HEK293 (cell line): Measurements from ENCODE around the gene CDC42.

ENCODE experiments used
- CTCF ChIA-PET: fragments of 350-600 bp; formaldehyde crosslinking; extraction: SDS; loops from one replicate; lab custom pipeline; 2021; ENCODE audit warnings: antibody characterized with exemption; lab: Yijun Ruan, JAX
- POLR2A ChIA-PET: fragments of 300-600 bp; formaldehyde crosslinking; extraction: SDS; loops from one replicate; lab custom pipeline; 2020; ENCODE audit warnings: antibody characterized with exemption, inconsistent platforms; lab: Yijun Ruan, JAX
- H3K27ac ChIP-seq: fragments of 200-500 bp; sonication (Bioruptor generic); 2 replicates; pipeline ENCODE4 v1.5.1; 2014; ENCODE audit warnings: low read depth, low read length, control low read depth, inconsistent platforms; ENCODE audit errors: extremely low read depth
- H3K36me3 ChIP-seq, 2 experiments: fragments of 200-500 bp in 1 of 2; sonication (Bioruptor generic) in 1 of 2; 1 replicate in 1 of 2; 2 replicates in 1 of 2; pipeline ENCODE4 v1.5.1; 2014 to 2017; ENCODE audit warnings: inconsistent platforms in 2 of 2, low read length in 2 of 2; ENCODE audit not compliant: control insufficient read depth in 2 of 2, insufficient read depth in 1 of 2
- H3K4me1 ChIP-seq: fragments of 200-500 bp; sonication (Bioruptor generic); 2 replicates; pipeline ENCODE4 v1.5.1; 2014; ENCODE audit warnings: mild to moderate bottlenecking, low read length, inconsistent platforms; ENCODE audit not compliant: control insufficient read depth, insufficient read depth
- H3K4me3 ChIP-seq: 2 replicates; pipeline ENCODE4 v1.5.1; 2011; ENCODE audit warnings: low read depth, mild to moderate bottlenecking, control low read depth, low read length, moderate library complexity
- H3K9me3 ChIP-seq: fragments of 200-500 bp; sonication (Bioruptor generic); 2 replicates; pipeline ENCODE4 v1.5.1; 2014; ENCODE audit warnings: low read depth, low read length, inconsistent platforms; ENCODE audit not compliant: control insufficient read depth, insufficient read depth
- BCL11A ChIP-seq: fragments of 450-650 bp; formaldehyde crosslinking; IDR thresholded peaks from 2 replicates; pipeline ENCODE4 v1.5.1; 2016; ENCODE audit warnings: low read depth, missing biosample characterization, missing genetic modification characterization
- ELK4 ChIP-seq: IDR thresholded peaks from 2 replicates; pipeline ENCODE4 v1.6.1; 2011; ENCODE audit warnings: mild to moderate bottlenecking, low read depth, low read length, borderline replicate concordance
- GLI2 ChIP-seq: fragments of 450-650 bp; formaldehyde crosslinking; IDR thresholded peaks from 2 replicates; pipeline ENCODE4; 2017; ENCODE audit warnings: missing biosample characterization, missing genetic modification characterization, low read depth, borderline replicate concordance
- HOXC10 ChIP-seq: sonication (generic); formaldehyde crosslinking; IDR thresholded peaks from 2 replicates; pipeline ENCODE4 v1.8.1; 2023; ENCODE audit warnings: mild to moderate bottlenecking, missing genetic modification reagents
- KLF16 ChIP-seq: fragments of 450-650 bp; formaldehyde crosslinking; IDR thresholded peaks from 2 replicates; pipeline ENCODE4 v1.5.1; 2017; ENCODE audit warnings: missing biosample characterization, missing genetic modification characterization
- KLF17 ChIP-seq: fragments of 450-650 bp; formaldehyde crosslinking; IDR thresholded peaks from 2 replicates; pipeline ENCODE4 v1.5.1; 2016; ENCODE audit warnings: missing biosample characterization, missing genetic modification characterization
- KLF8 ChIP-seq: fragments of 450-650 bp; formaldehyde crosslinking; IDR thresholded peaks from 2 replicates; pipeline ENCODE4 v1.5.1; 2016; ENCODE audit warnings: missing biosample characterization, missing genetic modification characterization
- MEIS1 ChIP-seq: sonication (generic); formaldehyde crosslinking; IDR thresholded peaks from 2 replicates; pipeline ENCODE4 v1.8.1; 2022; ENCODE audit warnings: missing genetic modification reagents, mild to moderate bottlenecking, borderline replicate concordance
- OVOL3 ChIP-seq: fragments of 450-650 bp; formaldehyde crosslinking; IDR thresholded peaks from 2 replicates; pipeline ENCODE4 v1.5.1; 2016; ENCODE audit warnings: missing biosample characterization, missing genetic modification characterization
- SP3 ChIP-seq: fragments of 450-650 bp; formaldehyde crosslinking; IDR thresholded peaks from 2 replicates; pipeline ENCODE4 v1.5.1; 2016; ENCODE audit warnings: missing biosample characterization, missing genetic modification characterization
- ZBTB10 ChIP-seq: fragments of 450-650 bp; formaldehyde crosslinking; IDR thresholded peaks from 2 replicates; pipeline ENCODE4 v1.5.1; 2016; ENCODE audit warnings: missing biosample characterization, missing genetic modification characterization
- ZEB2 ChIP-seq: fragments of 450-650 bp; formaldehyde crosslinking; IDR thresholded peaks from 2 replicates; pipeline ENCODE4 v1.5.1; 2016; ENCODE audit warnings: missing biosample characterization, missing genetic modification characterization
- ZNF132 ChIP-seq: fragments of 450-650 bp; formaldehyde crosslinking; IDR thresholded peaks from 2 replicates; pipeline ENCODE4 v1.5.1; 2017; ENCODE audit warnings: missing biosample characterization, missing genetic modification characterization, borderline replicate concordance
- ZNF138 ChIP-seq: fragments of 450-650 bp; formaldehyde crosslinking; IDR thresholded peaks from 2 replicates; pipeline ENCODE4 v1.5.1; 2016; ENCODE audit warnings: missing biosample characterization, missing genetic modification characterization, borderline replicate concordance
- ZNF146 ChIP-seq: fragments of 450-650 bp; formaldehyde crosslinking; IDR thresholded peaks from 2 replicates; pipeline ENCODE4 v1.5.1; 2016; ENCODE audit warnings: missing biosample characterization, missing genetic modification characterization
- ZNF175 ChIP-seq: fragments of 450-650 bp; formaldehyde crosslinking; IDR thresholded peaks from 2 replicates; pipeline ENCODE4 v1.5.1; 2016; ENCODE audit warnings: missing biosample characterization, missing genetic modification characterization
- ZNF239 ChIP-seq: fragments of 450-650 bp; formaldehyde crosslinking; IDR thresholded peaks from 2 replicates; pipeline ENCODE4 v1.5.1; 2016; ENCODE audit warnings: missing biosample characterization, missing genetic modification characterization
- ZNF24 ChIP-seq: fragments of 450-650 bp; formaldehyde crosslinking; IDR thresholded peaks from 2 replicates; pipeline ENCODE4 v1.5.1; 2016; ENCODE audit warnings: missing biosample characterization, missing genetic modification characterization
- ZNF324 ChIP-seq: fragments of 450-650 bp; formaldehyde crosslinking; IDR thresholded peaks from 2 replicates; pipeline ENCODE4 v1.5.1; 2016; ENCODE audit warnings: missing biosample characterization, missing genetic modification characterization
- ZNF501 ChIP-seq: fragments of 450-650 bp; formaldehyde crosslinking; IDR thresholded peaks from 2 replicates; pipeline ENCODE4 v1.5.1; 2016; ENCODE audit warnings: missing biosample characterization, missing genetic modification characterization
- ZNF600 ChIP-seq: fragments of 450-650 bp; formaldehyde crosslinking; IDR thresholded peaks from 2 replicates; pipeline ENCODE4 v1.5.1; 2016; ENCODE audit warnings: missing biosample characterization, missing genetic modification characterization
- ZNF629 ChIP-seq: fragments of 450-650 bp; formaldehyde crosslinking; IDR thresholded peaks from 2 replicates; pipeline ENCODE4 v1.5.1; 2017; ENCODE audit warnings: missing biosample characterization, missing genetic modification characterization
- ZNF654 ChIP-seq: fragments of 450-650 bp; formaldehyde crosslinking; IDR thresholded peaks from 2 replicates; pipeline ENCODE4 v1.5.1; 2016; ENCODE audit warnings: low read depth, missing biosample characterization, missing genetic modification characterization
- ZNF670 ChIP-seq: fragments of 450-650 bp; formaldehyde crosslinking; IDR thresholded peaks from 2 replicates; pipeline ENCODE4 v1.5.1; 2016; ENCODE audit warnings: missing biosample characterization, missing genetic modification characterization, low read depth
- ZNF677 ChIP-seq: fragments of 450-650 bp; IDR thresholded peaks from 2 replicates; pipeline ENCODE4 v1.5.0; 2018; ENCODE audit warnings: missing biosample characterization, mild to moderate bottlenecking, missing genetic modification characterization, moderate library complexity
- ZNF785 ChIP-seq: fragments of 450-650 bp; formaldehyde crosslinking; IDR thresholded peaks from 2 replicates; pipeline ENCODE4 v1.5.1; 2016; ENCODE audit warnings: missing biosample characterization, missing genetic modification characterization
- ZSCAN18 ChIP-seq: fragments of 450-650 bp; formaldehyde crosslinking; IDR thresholded peaks from 2 replicates; pipeline ENCODE4 v1.5.1; 2016; ENCODE audit warnings: missing biosample characterization, missing genetic modification characterization
- TF ChIP-seq, protein P1 (sequence below): fragments of 450-650 bp; formaldehyde crosslinking; optimal IDR thresholded peaks from 2 replicates; pipeline ENCODE3; 2016; ENCODE audit warnings: missing biosample characterization, mild to moderate bottlenecking, missing genetic modification characterization
- TF ChIP-seq, protein P2 (sequence below): fragments of 450-650 bp; formaldehyde crosslinking; IDR thresholded peaks from 2 replicates; pipeline ENCODE4 v1.5.1; 2017; ENCODE audit warnings: missing biosample characterization, missing genetic modification characterization

Gene CDC42

GRCh38 chr1:22025368-22026155, 26.9 kb upstream of the CDC42 start:
- Histone ChIP-seq H3K4me1 (no peaks in the 10 kb centered on the region), H3K27ac (peak overlapping the region; percentile 91)
- CTCF ChIA-PET: interaction anchor here (0.6 kb wide), 2 partner anchors 25 to 45 kb away, joined by 3 read pairs; no protein-coding TSS in a partner anchor
- no peak for TF ChIP-seq ZNF175
- no peak for TF ChIP-seq GLI2 (tag by site-specific recombination)
- no peak for TF ChIP-seq ZNF654
- peak; percentile 84 for TF ChIP-seq ELK4
- TF ChIP-seq ZNF785 (tag by site-specific recombination): no peak
- 0 out of 2 replicates have a peak, but pooled peaks have one; percentile 6 for TF ChIP-seq OVOL3 (tag by site-specific recombination)
- peak; percentile 77; the same call in 1 of the 2 replicates for TF ChIP-seq ZSCAN18
- TF ChIP-seq KLF16 (tag by site-specific recombination): peak; percentile 93
- TF ChIP-seq, protein P1, sequence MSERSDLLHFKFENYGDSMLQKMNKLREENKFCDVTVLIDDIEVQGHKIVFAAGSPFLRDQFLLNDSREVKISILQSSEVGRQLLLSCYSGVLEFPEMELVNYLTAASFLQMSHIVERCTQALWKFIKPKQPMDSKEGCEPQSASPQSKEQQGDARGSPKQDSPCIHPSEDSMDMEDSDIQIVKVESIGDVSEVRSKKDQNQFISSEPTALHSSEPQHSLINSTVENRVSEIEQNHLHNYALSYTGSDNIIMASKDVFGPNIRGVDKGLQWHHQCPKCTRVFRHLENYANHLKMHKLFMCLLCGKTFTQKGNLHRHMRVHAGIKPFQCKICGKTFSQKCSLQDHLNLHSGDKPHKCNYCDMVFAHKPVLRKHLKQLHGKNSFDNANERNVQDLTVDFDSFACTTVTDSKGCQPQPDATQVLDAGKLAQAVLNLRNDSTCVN (tag by site-specific recombination): peak; percentile 47
- no peak for TF ChIP-seq ZNF239 (tag by site-specific recombination)
- peak; percentile 55 for TF ChIP-seq ZEB2 (tag by site-specific recombination)
- TF ChIP-seq ZBTB10 (tag by site-specific recombination): peak; percentile 78; the same call in 1 of the 2 replicates
- peak; percentile 26; the same call in 1 of the 2 replicates for TF ChIP-seq ZNF324 (tag by site-specific recombination)
- peak; percentile 64 for TF ChIP-seq ZNF629 (tag by site-specific recombination)
- no peak for TF ChIP-seq ZNF146 (tag by site-specific recombination)
- TF ChIP-seq ZNF138 (tag by site-specific recombination): no peak
- no peak for TF ChIP-seq HOXC10 (CRISPR knock-in tag)
- peak; percentile 5; the same call in 1 of the 2 replicates for TF ChIP-seq ZNF24 (tag by site-specific recombination)
- TF ChIP-seq, protein P2, sequence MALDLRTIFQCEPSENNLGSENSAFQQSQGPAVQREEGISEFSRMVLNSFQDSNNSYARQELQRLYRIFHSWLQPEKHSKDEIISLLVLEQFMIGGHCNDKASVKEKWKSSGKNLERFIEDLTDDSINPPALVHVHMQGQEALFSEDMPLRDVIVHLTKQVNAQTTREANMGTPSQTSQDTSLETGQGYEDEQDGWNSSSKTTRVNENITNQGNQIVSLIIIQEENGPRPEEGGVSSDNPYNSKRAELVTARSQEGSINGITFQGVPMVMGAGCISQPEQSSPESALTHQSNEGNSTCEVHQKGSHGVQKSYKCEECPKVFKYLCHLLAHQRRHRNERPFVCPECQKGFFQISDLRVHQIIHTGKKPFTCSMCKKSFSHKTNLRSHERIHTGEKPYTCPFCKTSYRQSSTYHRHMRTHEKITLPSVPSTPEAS (tag by site-specific recombination): no peak
- TF ChIP-seq ZNF501 (tag by site-specific recombination): peak; percentile 84
- peak; percentile 43 for TF ChIP-seq KLF17
- no peak for TF ChIP-seq MEIS1
- TF ChIP-seq ZNF600 (tag by site-specific recombination): peak; percentile 99
- peak; percentile 94 for TF ChIP-seq SP3 (tag by site-specific recombination)
- 0 out of 2 replicates have a peak, but pooled peaks have one; percentile 11 for TF ChIP-seq ZNF677
- TF ChIP-seq BCL11A (tag by site-specific recombination): 0 out of 2 replicates have a peak, but pooled peaks have one; percentile 37
- peak; percentile 95 for TF ChIP-seq KLF8 (tag by site-specific recombination)
- TF ChIP-seq ZNF132: no peak
- no peak for TF ChIP-seq ZNF670 (tag by site-specific recombination)

More at GRCh38 chr1:22025368-22026155, 26.9 kb upstream of the CDC42 start:
- H3K4me3 ChIP-seq: peak overlapping the region; percentile 98
- POLR2A ChIA-PET: interaction anchor here (0.6 to 3.9 kb wide), 12 partner anchors 8 to 1666 kb away, joined by 3 to 54 read pairs (median 4); partner anchors contain the start of genes CDC42, HSPG2 and RPL11
- H3K9me3 ChIP-seq: no peaks in the 10 kb centered on the region
- H3K36me3 ChIP-seq: peaks cover 0 to 7% of the 10 kb centered on the region in 2 experiments; a peak in 1 of 3 replicates
